Measurements from ENCODE around the gene PSMD6.

Gene PSMD6

GRCh38 chr3:64023187-64023860 is at the start of gene PSMD6:
PSMD6 (minus strand) TSS chr3:64023494; CDS start chr3:64023419, 75 bp downstream.
- in situ Hi-C loops (cut with MboI; ENCODE audit: low sequenced_read_pairs), result no loop called here

- in situ Hi-C loops (cut with MboI; ENCODE audit: low sequenced_read_pairs), result no loop called here
Observed at GRCh38 chr3:64072126-64072525, 48.8 kb upstream of the PSMD6 start.

GRCh38 chr3:64070704-64071103 is 47.4 kb upstream of the PSMD6 start:
- in situ Hi-C loops (cut with MboI; ENCODE audit: low sequenced_read_pairs), result no loop called here

- in situ Hi-C loops (cut with MboI; ENCODE audit: low sequenced_read_pairs), result no loop called here
Observed at GRCh38 chr3:64067506-64068346, 44.4 kb upstream of the PSMD6 start.

- in situ Hi-C loops (cut with MboI; ENCODE audit: low sequenced_read_pairs), result no loop called here
Observed at GRCh38 chr3:64064804-64065203, 41.5 kb upstream of the PSMD6 start.

- in situ Hi-C loops (cut with MboI; ENCODE audit: low sequenced_read_pairs), result no loop called here
Observed at GRCh38 chr3:64063983-64064438, 40.7 kb upstream of the PSMD6 start.

- in situ Hi-C loops (cut with MboI; ENCODE audit: low sequenced_read_pairs), result no loop called here
Observed at GRCh38 chr3:64063207-64063982, 40.1 kb upstream of the PSMD6 start.

GRCh38 chr3:64061628-64062027 is 38.3 kb upstream of the PSMD6 start:
- in situ Hi-C loops (cut with MboI; ENCODE audit: low sequenced_read_pairs), result no loop called here

GRCh38 chr3:64059484-64060175 is 36.3 kb upstream of the PSMD6 start:
- in situ Hi-C loops (cut with MboI; ENCODE audit: low sequenced_read_pairs), result no loop called here

- in situ Hi-C loops (cut with MboI; ENCODE audit: low sequenced_read_pairs), result no loop called here
Observed at GRCh38 chr3:64058566-64058965, 35.3 kb upstream of the PSMD6 start.

- in situ Hi-C loops (cut with MboI; ENCODE audit: low sequenced_read_pairs), result no loop called here
Observed at GRCh38 chr3:64057231-64057630, 33.9 kb upstream of the PSMD6 start.

- in situ Hi-C loops (cut with MboI; ENCODE audit: low sequenced_read_pairs), result no loop called here
Observed at GRCh38 chr3:64056606-64057180, 33.4 kb upstream of the PSMD6 start.

- in situ Hi-C loops (cut with MboI; ENCODE audit: low sequenced_read_pairs), result no loop called here
Observed at GRCh38 chr3:64055076-64055475, 31.8 kb upstream of the PSMD6 start.

GRCh38 chr3:64054488-64054887 is 31.2 kb upstream of the PSMD6 start:
- in situ Hi-C loops (cut with MboI; ENCODE audit: low sequenced_read_pairs), result no loop called here

GRCh38 chr3:64053581-64053980 is 30.3 kb upstream of the PSMD6 start:
- in situ Hi-C loops (cut with MboI; ENCODE audit: low sequenced_read_pairs), result no loop called here

- in situ Hi-C loops (cut with MboI; ENCODE audit: low sequenced_read_pairs), result no loop called here
Observed at GRCh38 chr3:64053117-64053516, 29.8 kb upstream of the PSMD6 start.

GRCh38 chr3:64049832-64050231 is 26.5 kb upstream of the PSMD6 start:
- in situ Hi-C loops (cut with MboI; ENCODE audit: low sequenced_read_pairs), result loop anchor here (25.0 kb wide), 1 partner anchor 412 kb away; no protein-coding TSS in a partner anchor

GRCh38 chr3:64049136-64049535 is 25.8 kb upstream of the PSMD6 start:
- in situ Hi-C loops (cut with MboI; ENCODE audit: low sequenced_read_pairs), result loop anchor here (25.0 kb wide), 1 partner anchor 413 kb away; no protein-coding TSS in a partner anchor

GRCh38 chr3:64048631-64049061 is 25.4 kb upstream of the PSMD6 start:
- in situ Hi-C loops (cut with MboI; ENCODE audit: low sequenced_read_pairs), result loop anchor here (25.0 kb wide), 1 partner anchor 414 kb away; no protein-coding TSS in a partner anchor

- in situ Hi-C loops (cut with MboI; ENCODE audit: low sequenced_read_pairs), result loop anchor here (25.0 kb wide), 1 partner anchor 415 kb away; no protein-coding TSS in a partner anchor
Observed at GRCh38 chr3:64047787-64048186, 24.5 kb upstream of the PSMD6 start.
